Stimulated activated CD4-positive, alpha-beta T cell treated with anti-CD3 and anti-CD28 coated beads, Interleukin-15, amount 100 ng/mL, for 1 hour (primary cell): ENCODE measurements around the gene PALD1.

Source experiments
- DNase-seq, 2 donors: peaks; one replicate each; pipeline ENCODE4 v3.0.0-alpha.2; 2020; ENCODE audit warnings: low read depth in 1 of 2, low spot score in 1 of 2

Gene PALD1

DNA sequence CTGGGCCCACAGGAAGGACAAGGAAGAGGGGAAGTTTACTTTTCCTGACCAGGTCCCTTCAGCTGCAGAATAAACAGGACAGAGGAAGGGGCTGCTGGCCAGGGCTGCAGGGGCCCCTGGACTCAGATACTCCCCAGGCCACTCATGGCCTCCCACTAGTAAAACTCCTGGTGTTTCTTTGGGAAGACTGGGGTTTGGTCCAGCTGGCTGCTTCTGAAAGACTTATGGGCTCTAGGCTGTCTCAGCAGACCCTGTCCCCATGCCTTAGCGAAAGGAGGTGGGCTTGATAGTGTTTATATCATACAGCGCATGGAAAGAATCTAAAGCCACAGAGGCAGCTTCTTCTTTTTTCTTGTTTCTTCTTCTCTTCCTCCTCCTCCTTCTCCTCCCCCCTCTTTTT lies 56.4 kb downstream of the PALD1 start:
- no peak for DNase-seq

DNA sequence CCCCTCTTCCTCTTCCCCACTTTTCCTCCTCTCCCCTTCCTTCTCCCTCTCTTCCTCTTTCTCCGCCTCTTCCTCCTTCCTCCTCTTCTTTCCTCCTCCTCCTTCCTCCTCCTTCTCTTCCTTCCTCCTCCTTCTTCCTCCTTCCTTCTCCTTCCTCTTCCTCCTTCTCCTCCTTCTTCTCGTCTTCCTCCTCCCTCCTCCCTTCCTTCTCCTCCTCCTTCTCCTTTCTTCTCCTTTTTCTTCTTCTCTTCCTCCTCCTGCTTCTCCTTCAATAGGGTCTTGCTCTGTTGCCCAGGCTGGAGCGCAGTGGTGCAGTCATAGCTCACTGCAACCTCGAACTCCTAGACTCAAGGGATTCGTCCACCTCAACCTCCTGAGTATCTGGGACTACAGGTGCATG lies 56.9 kb downstream of the PALD1 start:
- no peak for DNase-seq

DNA sequence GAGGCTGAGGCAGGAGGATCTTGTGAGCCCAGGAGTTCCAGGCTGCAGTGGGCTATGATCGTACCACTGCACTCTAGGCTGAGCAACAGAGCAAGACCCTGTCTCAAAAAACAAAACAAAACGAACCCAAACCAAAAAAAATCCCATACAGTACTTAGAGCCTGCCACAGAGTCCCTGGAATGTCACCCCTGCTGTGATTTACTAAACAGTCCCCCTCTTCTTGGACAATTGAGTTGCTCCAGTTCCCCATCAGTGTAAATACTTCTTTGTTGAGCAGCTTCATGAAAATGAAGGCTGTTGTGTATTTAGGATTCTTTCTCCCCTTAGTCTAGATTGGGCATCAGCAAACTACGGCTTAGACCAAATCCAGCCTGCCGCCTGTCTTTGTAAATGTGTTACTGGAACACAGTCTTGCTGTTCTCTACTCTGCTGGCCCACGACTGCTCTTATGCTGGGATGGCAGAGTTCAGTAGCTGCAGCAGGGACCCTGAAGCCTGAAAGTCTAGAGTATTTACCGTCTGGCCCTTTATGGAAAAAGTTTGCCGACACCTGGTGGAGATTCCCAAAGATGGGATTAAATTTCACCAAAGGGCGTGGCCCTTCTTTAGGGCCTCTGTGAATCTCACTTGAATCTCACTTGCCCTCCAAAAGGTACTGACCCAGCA lies 57.8 kb downstream of the PALD1 start:
- DNase-seq, result no peak

DNA sequence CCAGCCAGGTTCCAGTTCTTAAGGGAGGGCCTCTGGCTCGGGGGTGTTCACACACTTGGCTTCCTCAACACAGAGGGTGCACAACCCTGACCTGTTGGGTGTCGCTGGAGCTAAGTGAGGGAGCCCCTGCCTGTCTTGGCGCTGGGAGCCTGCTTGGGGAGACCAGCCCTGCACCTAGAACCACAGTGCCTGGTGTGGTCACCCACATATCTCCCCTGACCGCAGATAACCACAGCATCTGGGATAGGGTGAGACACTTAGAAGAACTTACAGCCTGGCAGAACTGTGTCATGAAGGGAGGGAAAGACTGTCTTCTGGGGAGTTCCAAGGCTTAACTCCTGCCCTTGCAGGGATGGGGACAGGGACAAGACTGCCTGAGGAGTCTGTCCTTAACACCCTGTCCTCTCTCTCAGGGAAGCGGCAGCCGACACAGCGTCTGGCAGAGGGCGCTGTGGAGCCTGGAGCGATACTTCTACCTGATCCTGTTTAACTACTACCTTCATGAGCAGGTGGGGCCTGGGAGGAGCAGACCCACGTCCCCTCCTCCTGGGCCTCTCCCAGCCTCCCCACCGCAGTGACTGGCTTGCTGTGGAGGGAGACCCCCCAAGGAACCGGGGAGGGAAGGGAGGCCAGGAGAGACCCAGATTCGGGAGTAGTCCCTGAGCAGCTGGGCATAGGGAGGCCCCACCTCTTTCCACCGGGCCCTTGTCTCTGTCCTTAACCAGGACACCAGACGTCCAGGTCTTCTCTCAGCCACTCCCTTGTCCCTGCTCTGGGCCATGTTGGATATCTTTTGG lies 59.0 kb downstream of the PALD1 start:
- no peak for DNase-seq

DNA sequence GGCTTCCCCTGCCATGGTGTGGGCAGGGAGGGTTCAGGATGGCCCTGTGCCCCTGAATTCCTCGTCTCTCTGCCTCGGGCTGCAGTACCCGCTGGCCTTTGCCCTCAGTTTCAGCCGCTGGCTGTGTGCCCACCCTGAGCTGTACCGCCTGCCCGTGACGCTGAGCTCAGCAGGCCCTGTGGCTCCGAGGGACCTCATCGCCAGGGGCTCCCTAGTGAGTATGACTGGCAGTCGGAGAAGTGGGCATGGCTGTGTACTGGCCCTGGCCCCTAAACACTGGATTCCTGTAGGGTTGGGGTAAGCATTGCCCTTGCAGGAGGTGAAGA lies 59.6 kb downstream of the PALD1 start:
- no peak for DNase-seq

DNA sequence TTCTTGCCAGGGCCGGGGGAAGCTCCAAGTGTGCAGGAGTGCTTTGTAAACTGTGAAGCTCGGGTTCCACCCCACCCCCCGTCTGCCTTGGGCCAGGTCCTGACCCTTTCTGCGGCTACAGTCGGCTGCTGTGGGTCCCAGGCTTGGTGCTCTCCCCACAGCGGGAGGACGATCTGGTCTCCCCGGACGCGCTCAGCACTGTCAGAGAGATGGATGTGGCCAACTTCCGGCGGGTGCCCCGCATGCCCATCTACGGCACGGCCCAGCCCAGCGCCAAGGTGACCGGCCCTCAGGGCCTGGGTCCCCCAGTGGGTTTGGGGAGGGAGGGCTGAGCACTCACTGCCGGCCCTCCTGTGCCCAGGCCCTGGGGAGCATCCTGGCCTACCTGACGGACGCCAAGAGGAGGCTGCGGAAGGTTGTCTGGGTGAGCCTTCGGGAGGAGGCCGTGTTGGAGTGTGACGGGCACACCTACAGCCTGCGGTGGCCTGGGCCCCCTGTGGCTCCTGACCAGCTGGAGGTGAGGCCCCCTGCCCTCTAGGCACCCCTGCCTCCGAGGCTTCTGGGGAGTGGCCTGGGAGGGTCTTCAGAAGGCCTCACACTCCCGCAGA lies 60.3 kb downstream of the PALD1 start:
- no peak for DNase-seq

DNA sequence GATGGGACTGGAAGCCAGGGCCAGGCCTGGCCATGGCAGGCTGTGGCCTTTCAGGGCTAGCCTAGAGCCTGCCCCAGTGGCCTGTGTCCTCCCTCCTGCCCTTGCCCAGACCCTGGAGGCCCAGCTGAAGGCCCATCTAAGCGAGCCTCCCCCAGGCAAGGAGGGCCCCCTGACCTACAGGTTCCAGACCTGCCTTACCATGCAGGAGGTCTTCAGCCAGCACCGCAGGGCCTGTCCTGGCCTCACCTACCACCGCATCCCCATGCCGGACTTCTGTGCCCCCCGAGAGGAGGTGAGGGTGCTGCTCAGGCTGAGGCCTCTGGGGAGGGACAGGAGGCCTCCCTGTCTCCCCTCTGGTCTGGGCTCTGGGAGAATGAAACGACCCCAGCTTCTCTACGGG lies 60.9 kb downstream of the PALD1 start:
- DNase-seq, result no peak

- no peak for DNase-seq
Measured at GRCh38 chr10:70540089-70540788, 61.7 kb downstream of the PALD1 start.

GRCh38 chr10:70540789-70541360 lies 62.3 kb downstream of the PALD1 start:
- DNase-seq, result no peak

- DNase-seq, result no peak
Measured at GRCh38 chr10:70541736-70542564, 63.4 kb downstream of the PALD1 start.

DNA sequence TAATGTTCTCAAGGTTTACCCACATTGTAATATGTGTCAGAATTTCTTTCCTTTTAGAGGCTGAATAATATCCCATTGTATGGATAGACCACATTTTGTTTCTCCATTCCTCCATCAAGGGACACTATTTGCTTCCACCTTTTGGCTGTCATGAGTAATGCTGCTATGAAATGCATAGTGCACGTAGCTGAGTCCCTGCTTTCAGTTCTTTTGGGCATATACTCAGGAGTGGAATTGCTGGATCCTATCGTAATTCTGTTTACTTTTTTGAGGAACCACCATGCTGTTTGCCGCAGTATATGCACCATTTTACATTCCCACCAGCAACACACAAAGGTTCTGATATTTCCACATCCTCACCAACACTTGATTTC lies 64.0 kb downstream of the PALD1 start:
- no peak for DNase-seq

DNA sequence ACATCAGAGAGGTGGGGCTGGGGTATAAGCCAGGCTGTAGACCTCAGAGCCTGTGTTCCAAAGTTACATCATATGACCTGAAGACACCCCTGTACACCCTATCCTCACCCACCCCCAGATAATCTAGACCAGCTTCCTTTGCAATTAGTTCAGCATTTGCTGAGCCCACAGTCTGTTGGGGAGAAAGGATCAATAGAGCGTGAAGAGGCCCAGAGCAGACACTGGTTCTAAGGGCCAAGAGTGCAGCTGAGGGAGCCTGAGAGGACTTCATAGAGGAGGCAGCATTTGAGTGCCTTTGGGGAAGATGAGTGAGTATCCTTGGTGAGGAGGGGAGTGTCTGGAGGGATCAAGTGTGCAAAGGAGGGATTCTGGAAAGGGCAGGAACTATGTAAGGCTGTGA lies 65.3 kb downstream of the PALD1 start:
- DNase-seq, result no peak

- DNase-seq, result no peak
Measured at GRCh38 chr10:70544431-70545340, 66.1 kb downstream of the PALD1 start.

DNA sequence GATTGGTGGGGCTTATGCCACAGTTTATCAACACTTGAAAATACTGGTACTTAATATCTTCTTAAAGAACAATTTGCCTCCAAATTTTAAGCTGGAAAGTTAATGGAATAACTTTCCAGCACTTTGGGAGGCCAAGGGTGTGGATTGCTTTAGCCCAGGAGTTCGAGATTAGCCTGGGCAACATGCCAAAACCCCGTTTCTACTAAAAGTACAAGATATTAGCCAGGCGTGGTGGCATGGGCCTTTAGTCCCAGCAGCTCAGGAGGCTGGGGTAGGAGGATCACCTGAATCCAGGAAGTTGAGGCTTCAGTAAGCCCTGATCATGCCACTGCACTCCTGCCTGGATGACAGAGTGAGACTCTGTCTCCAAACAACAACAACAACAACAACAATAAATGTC lies 68.0 kb downstream of the PALD1 start:
- no peak for DNase-seq

DNA sequence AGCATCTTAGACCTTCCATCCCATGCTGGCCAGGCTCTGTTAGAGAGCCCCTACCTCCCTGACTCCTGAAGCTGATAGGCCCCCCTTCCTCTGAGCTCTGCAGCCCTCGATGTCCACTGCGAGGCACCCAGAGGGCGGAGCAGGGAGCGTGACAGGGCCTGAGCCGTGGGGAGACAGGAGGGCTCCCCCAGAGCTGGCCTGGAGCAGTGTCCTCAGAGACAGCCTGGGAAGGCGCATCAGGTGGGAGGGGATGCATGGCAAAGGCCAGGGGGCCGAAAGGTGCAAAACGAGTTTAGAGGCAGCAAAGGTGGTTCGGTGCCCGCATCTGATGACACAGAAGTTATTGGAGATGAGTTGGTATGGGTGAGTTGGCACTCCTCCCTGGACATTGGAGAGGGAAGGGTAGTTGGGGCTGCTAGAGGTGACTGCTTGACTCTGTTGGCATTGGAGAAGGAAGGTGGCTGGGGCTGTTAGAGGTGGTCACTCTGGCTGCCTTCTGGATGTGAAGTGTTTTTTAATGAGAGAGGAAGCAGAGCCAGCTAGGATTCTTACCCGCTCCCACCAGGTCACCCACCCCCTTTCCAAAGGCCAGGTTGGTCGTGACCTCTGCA lies 70.9 kb downstream of the PALD1 start:
- no peak for DNase-seq

DNA sequence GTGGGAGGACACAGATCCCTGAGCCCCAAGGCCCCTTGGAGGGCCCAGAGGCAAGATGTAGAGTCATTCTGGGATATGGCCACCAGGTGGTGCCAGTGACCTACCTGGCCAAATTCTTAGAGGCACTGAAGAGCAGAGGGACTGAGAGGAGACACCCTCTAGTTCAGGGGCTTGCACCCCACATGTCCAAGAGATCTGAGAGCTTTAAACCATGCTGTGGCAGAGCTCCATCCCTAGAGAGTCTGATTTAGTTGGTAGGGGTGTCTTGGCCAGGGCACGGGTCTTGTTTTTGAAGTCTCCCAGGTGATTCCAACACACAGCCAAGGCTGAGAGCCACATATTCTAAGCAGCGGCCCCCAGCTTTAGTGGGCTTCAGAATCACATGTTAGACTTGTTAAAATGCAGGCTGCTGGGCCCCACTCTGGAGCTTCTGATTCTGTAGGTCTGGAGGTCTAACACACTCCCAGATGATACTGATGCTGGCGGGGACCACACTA lies 71.4 kb downstream of the PALD1 start:
- DNase-seq, result peak; percentile 55 to 56

- DNase-seq, result no peak
Measured at GRCh38 chr10:70550459-70550858, 71.9 kb downstream of the PALD1 start.

- DNase-seq, result no peak
Measured at GRCh38 chr10:70551466-70551865, 72.9 kb downstream of the PALD1 start.

GRCh38 chr10:70551971-70552422 lies 73.4 kb downstream of the PALD1 start:
- DNase-seq, result no peak
